HepG2 (cell line): Measurements from ENCODE around the gene ZG16. TPM values are rescaled to one million over a fixed set of nuclear protein-coding genes. Genes with fewer than 3 reads are reported as not detected.

Experiments
- ADNP ChIP-seq: sonication (generic); formaldehyde crosslinking; IDR thresholded peaks from 2 replicates; pipeline ENCODE4 v1.4.0; 2020; ENCODE audit warnings: missing genetic modification reagents
- ATF7-NPFF ChIP-seq: sonication (generic); formaldehyde crosslinking; IDR thresholded peaks from 2 replicates; pipeline ENCODE4 v1.8.1; 2023; ENCODE audit warnings: mild to moderate bottlenecking, low read depth, missing genetic modification reagents, moderate library complexity
- CAMTA2 ChIP-seq: sonication (generic); formaldehyde crosslinking; IDR thresholded peaks from 2 replicates; pipeline ENCODE4 v1.4.0; 2020; ENCODE audit warnings: mild to moderate bottlenecking, missing genetic modification reagents, borderline replicate concordance
- EP300 ChIP-seq, 3 experiments: sonication (generic) in 1 of 3; formaldehyde crosslinking in 1 of 3; IDR thresholded peaks; 2 replicates each; pipeline versions ENCODE4 v1.5.1 to v1.6.1; 2011 to 2020; ENCODE audit warnings: low read depth in 2 of 3, low read length in 2 of 3, borderline replicate concordance in 1 of 3, improper control_type of control experiment in 1 of 3, mild to moderate bottlenecking in 1 of 3, missing genetic modification reagents in 1 of 3, moderate library complexity in 1 of 3
- FOSL2 ChIP-seq: sonication (generic); formaldehyde crosslinking; IDR thresholded peaks from 2 replicates; pipeline ENCODE4 v1.4.0; 2020; ENCODE audit warnings: missing genetic modification reagents
- GFI1 ChIP-seq: sonication (generic); formaldehyde crosslinking; IDR thresholded peaks from 2 replicates; pipeline ENCODE4 v1.5.0; 2020; ENCODE audit warnings: missing genetic modification reagents, mild to moderate bottlenecking, borderline replicate concordance
- GLMP ChIP-seq: sonication (generic); formaldehyde crosslinking; IDR thresholded peaks from 2 replicates; pipeline ENCODE4 v1.9.0; 2021; ENCODE audit warnings: missing genetic modification reagents, mild to moderate bottlenecking, borderline replicate concordance
- MAFF ChIP-seq: IDR thresholded peaks from 2 replicates; pipeline ENCODE4 v1.6.1; 2011; ENCODE audit warnings: low read depth, low read length, improper control_type of control experiment
- MAX ChIP-seq: IDR thresholded peaks from 2 replicates; pipeline ENCODE4 v1.6.1; 2012; ENCODE audit warnings: inconsistent platforms
- MED1 ChIP-seq: sonication (generic); formaldehyde crosslinking; IDR thresholded peaks from 2 replicates; pipeline ENCODE4 v1.4.0; 2020; ENCODE audit warnings: missing genetic modification reagents
- MNT ChIP-seq: fragments of 450-650 bp; IDR thresholded peaks from 2 replicates; pipeline ENCODE4 v1.6.1; 2016
- MTA3 ChIP-seq: sonication (generic); formaldehyde crosslinking; IDR thresholded peaks from 2 replicates; pipeline ENCODE4 v1.4.0; 2020; ENCODE audit warnings: missing genetic modification reagents
- NFYB ChIP-seq: sonication (generic); formaldehyde crosslinking; IDR thresholded peaks from 2 replicates; pipeline ENCODE4 v1.4.0; 2020; ENCODE audit warnings: missing genetic modification reagents
- PLRG1 ChIP-seq: fragments of 450-650 bp; conservative IDR thresholded peaks from 2 replicates; pipeline ENCODE4 v1.6.1; 2016
- REL ChIP-seq: sonication (generic); formaldehyde crosslinking; conservative IDR thresholded peaks from 2 replicates; pipeline ENCODE4 v1.8.0; 2022; ENCODE audit warnings: mild to moderate bottlenecking, missing genetic modification reagents, moderate library complexity
- SAP130 ChIP-seq: IDR thresholded peaks from 2 replicates; pipeline ENCODE4 v1.6.1; 2016; ENCODE audit warnings: low read depth
- SMAD9 ChIP-seq: sonication (generic); formaldehyde crosslinking; IDR thresholded peaks from 2 replicates; pipeline ENCODE4 v1.5.1; 2020; ENCODE audit warnings: mild to moderate bottlenecking, missing genetic modification reagents
- TOE1 ChIP-seq: sonication (generic); formaldehyde crosslinking; IDR thresholded peaks from 2 replicates; pipeline ENCODE4 v1.4.0; 2020; ENCODE audit warnings: mild to moderate bottlenecking, missing genetic modification reagents
- TOPORS ChIP-seq: sonication (generic); formaldehyde crosslinking; IDR thresholded peaks from 2 replicates; pipeline ENCODE4 v1.8.0; 2023; ENCODE audit warnings: mild to moderate bottlenecking, missing genetic modification reagents
- ZBTB3 ChIP-seq: sonication (generic); formaldehyde crosslinking; IDR thresholded peaks from 2 replicates; pipeline ENCODE4 v1.4.0; 2020; ENCODE audit warnings: low read depth, mild to moderate bottlenecking, moderate library complexity, missing genetic modification reagents, borderline replicate concordance
- ZFY ChIP-seq: sonication (generic); formaldehyde crosslinking; IDR thresholded peaks from 2 replicates; pipeline ENCODE4 v1.4.0; 2020; ENCODE audit warnings: missing genetic modification reagents
- ZMAT5 ChIP-seq: sonication (generic); formaldehyde crosslinking; IDR thresholded peaks from 2 replicates; pipeline ENCODE4 v1.5.0; 2020; ENCODE audit warnings: mild to moderate bottlenecking, low read depth, missing genetic modification reagents, borderline replicate concordance
- ZNF317 ChIP-seq: sonication (generic); formaldehyde crosslinking; IDR thresholded peaks from 2 replicates; pipeline ENCODE4 v1.5.0; 2020; ENCODE audit warnings: mild to moderate bottlenecking, missing genetic modification reagents
- ZNF343 ChIP-seq: sonication (generic); formaldehyde crosslinking; IDR thresholded peaks from 2 replicates; pipeline ENCODE4 v1.4.0; 2020; ENCODE audit warnings: mild to moderate bottlenecking, missing genetic modification reagents
- ZNF383 ChIP-seq: sonication (generic); formaldehyde crosslinking; IDR thresholded peaks from 2 replicates; pipeline ENCODE4 v1.4.0; 2020; ENCODE audit warnings: missing genetic modification reagents, mild to moderate bottlenecking, borderline replicate concordance
- ZNF543 ChIP-seq: sonication (generic); formaldehyde crosslinking; IDR thresholded peaks from 2 replicates; pipeline ENCODE4 v1.4.0; 2020; ENCODE audit warnings: mild to moderate bottlenecking, missing genetic modification reagents
- ZNF883 ChIP-seq: sonication (generic); formaldehyde crosslinking; IDR thresholded peaks from 2 replicates; pipeline ENCODE4 v1.5.1; 2020; ENCODE audit warnings: mild to moderate bottlenecking, missing genetic modification reagents; ENCODE audit errors: not compliant biosample characterization
- polyA plus RNA-seq, 8 experiments: library from polyadenylated mRNA; depleted of rRNA in 3 of 8; stranded (reverse) in 7 of 8; unstranded in 1 of 8; fragments of >200 nt; fragmentation: Illumina TruSeq in 4 of 8; extraction: Trizol in 4 of 8; gene quantifications; 2 replicates each; pipeline versions ENCODE4 v1.2.1 to v1.2.3, GENCODE V29; 2011 to 2016; ENCODE audit warnings: low read depth in 4 of 8, missing spikeins in 1 of 8, mixed read lengths in 1 of 8; ENCODE audit not compliant: insufficient read depth in 1 of 8
- total RNA-seq, 5 experiments: library from RNA; depleted of rRNA; stranded (reverse); fragments of >200 nt; fragmentation: Illumina TruSeq; extraction: Trizol; gene quantifications; 2 replicates each; pipeline ENCODE4 v1.2.3, GENCODE V29; 2016; ENCODE audit warnings: low read depth in 1 of 5

The ZG16 gene
- total and polyA plus RNA-seq, 2 of the 13 experiments (the other 11 are each of a cell fraction or from before 2014, with no cell fraction given): 0.04 to 0.07 TPM

GRCh38 chr16:29805232-29806098 is 27.4 kb downstream of the ZG16 start (continued):
- TF ChIP-seq REL (CRISPR knock-in tag) (peak; percentile 96), ZNF883 (CRISPR knock-in tag) (peak; percentile 98), ATF7-NPFF (CRISPR knock-in tag) (peak; percentile 96), MAFF (no peak), ZNF343 (CRISPR knock-in tag) (peak; percentile 49; the same call in 1 of the 2 replicates), CAMTA2 (CRISPR knock-in tag) (no peak), MAX (peak; percentile 99), GFI1 (peak; percentile 82), ZNF543 (CRISPR knock-in tag) (peak; percentile 53; the same call in 1 of the 2 replicates), ZFY (CRISPR knock-in tag) (peak; percentile 93), PLRG1 (no peak), NFYB (peak; percentile 76), ZMAT5 (CRISPR knock-in tag) (no peak), EP300 (IDR thresholded peaks at IDR 0.05; ENCODE audit: low read depth in 2 of 2, low read length in 2 of 2) (peak in 1 of 2 experiments; percentile 64; a peak in 1 of 4 replicates), EP300 (CRISPR knock-in tag; IDR thresholded peaks at IDR 0.05; ENCODE audit: borderline replicate concordance) (peak; percentile 59), MTA3 (CRISPR knock-in tag) (no peak), ZNF317 (CRISPR knock-in tag) (0 out of 2 replicates have a peak, but pooled peaks have one; percentile 80), TOE1 (CRISPR knock-in tag) (peak; percentile 97), TOPORS (CRISPR knock-in tag) (peak; percentile 99), ZBTB3 (CRISPR knock-in tag) (peak; percentile 59; the same call in 1 of the 2 replicates), MNT (peak; percentile 56), MED1 (CRISPR knock-in tag) (peak; percentile 93), ZNF383 (CRISPR knock-in tag) (no peak; the same call in 1 of the 2 replicates), ADNP (no peak), FOSL2 (CRISPR knock-in tag) (peak; percentile 84), GLMP (CRISPR knock-in tag) (no peak), SAP130 (CRISPR knock-in tag) (peak; percentile 97), SMAD9 (0 out of 2 replicates have a peak, but pooled peaks have one; percentile 87)
